OCI-M1 (cell line): ENCODE measurements around the gene SUN1.
A peak's percentile ranks its signal among the peaks of the same experiment; 100 is the strongest.

ENCODE experiments used
- DNase-seq: peaks from one replicate; lab custom pipeline; 2025; lab: John Stamatoyannopoulos, UW

SUN1 gene

DNA sequence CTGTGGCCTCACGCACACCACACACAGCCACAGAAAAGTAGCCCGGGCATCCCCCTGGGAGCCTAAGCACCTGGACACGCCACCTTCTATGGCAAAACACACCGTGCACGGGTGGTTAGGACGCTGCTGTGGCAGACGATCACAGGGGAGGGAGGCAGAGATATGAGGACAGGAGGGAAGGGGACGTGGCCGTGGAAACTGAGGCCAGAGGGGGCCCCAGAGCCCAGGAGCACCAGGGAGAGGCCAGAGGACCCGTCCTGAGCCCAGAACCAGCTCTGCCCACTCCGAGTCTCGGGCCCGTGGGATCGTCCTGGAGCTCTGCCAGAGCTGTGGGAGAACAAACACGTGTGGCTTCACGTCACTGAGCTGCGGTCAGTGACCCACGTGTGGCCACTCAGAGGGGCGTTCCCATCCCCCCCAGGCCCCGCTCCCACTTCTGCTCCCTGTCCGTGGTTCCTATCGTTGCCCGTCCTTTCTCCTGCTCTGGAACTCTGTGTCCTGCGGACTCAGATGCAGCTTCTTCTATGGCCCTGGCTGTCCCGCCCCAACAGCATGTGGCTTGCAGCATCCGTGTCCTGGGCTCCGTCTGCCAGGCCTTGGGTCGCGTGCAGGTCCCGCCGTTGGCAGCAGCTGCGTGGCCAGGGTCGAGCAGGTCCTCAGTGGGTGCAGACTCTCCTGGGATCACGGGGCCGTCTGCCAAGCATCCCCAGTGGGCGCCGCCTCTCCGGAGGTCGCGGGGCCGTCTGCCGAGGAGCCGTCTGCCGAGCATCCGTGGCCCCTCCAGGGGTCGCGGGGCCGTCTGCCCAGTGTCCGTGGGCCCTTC lies 75.1 kb downstream of the SUN1 start:
- peak; percentile 4 for DNase-seq

DNA sequence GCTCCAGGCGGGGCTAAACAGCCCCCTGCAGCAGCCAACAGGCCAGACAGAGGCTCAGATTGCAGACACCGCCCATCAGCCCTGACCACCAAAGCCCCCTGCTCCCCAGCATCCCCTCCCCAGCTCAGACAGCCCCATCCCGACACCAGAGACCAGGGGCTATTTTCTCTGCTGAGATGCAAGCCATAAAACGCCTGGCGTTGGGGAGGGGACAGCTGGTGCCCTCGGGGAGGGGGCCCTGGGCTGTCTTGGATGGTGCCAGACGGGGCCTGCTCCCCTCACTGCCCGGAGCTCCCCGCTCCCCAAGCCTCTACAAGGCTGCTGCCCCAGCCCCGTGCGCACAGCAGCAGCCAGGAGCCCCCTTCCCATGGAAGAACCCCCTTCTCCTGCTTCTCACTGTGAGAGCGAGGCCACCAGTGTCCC lies 75.9 kb downstream of the SUN1 start:
- DNase-seq: no peak

DNA sequence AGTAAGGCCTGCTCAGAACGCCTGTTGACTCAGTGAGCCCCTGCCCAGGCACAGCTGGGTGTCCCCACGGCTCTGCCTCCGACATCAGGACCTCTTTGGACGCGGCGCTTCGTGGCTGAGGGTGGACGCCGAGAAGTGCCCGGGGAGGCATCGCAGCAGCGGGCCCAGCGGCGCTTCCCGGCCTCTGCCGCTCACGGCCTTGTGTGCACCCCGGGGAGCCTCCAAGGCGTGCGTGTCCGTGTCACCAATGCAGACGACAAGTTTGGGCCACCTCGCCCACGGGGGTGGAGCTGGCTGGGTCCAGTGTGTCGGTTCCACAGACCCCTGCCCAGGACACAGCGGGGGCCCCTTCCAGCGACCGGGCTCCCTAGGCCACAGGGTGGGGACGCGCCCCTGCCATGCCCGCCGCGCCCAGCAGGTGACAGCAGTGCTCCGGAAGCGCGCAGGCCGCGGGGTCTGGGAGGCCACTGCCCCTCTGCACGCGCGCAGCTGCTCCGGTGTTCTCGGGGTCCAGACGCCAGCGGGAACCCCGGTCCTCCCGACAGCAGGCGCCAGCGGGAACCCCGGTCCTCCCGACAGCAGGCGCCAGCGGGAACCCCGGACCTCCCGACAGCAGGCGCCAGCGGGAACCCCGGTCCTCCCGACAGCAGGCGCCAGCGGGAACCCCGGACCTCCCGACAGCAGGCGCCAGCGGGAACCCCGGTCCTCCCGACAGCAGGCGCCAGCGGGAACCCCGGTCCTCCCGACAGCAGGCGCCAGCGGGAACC lies 76.5 kb downstream of the SUN1 start:
- peak; percentile 68 for DNase-seq

DNA sequence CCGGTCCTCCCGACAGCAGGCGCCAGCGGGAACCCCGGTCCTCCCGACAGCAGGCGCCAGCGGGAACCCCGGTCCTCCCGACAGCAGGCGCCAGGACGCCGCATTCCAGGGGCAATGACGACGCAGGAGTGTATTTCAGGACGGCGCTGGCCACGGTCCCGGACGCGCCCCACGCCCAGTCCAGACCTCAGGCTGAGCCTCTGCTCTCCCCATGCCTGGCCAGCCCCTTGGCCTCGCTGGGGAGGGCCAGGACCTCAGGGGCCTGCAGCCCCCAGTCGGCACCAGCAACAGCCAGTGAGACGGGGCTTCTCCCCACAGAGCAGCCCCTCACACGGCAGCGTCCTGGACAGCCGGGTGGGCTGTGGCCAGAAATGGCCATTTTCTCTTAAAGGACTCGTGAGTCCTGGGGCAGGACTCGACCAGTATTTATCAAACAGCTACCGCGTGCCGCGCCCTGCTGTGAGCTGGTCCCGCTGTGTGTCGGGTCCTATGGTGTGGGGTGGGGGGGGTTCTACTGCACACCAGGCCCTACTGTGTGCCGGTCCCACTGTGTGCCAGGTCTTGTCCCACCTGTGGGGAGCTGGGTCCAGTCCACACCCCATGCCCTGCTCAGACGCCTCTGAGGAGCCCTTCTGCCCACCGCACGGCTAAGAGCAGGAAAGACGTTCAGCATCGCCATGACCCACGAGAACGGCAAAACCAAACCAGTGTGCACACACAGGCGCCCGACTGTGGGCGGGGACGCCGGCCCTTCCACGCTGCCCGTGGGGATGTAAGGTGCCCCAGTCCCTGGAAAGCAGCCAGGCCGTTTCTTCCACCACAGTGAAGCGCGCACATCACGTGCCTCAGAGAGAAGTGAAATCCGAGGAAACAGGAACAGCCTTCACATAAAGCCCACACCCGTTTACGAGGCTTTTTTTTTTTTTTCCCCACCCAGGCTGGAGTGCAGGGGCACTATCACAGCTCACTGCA lies 77.4 kb downstream of the SUN1 start:
- DNase-seq: peak; percentile 74

DNA sequence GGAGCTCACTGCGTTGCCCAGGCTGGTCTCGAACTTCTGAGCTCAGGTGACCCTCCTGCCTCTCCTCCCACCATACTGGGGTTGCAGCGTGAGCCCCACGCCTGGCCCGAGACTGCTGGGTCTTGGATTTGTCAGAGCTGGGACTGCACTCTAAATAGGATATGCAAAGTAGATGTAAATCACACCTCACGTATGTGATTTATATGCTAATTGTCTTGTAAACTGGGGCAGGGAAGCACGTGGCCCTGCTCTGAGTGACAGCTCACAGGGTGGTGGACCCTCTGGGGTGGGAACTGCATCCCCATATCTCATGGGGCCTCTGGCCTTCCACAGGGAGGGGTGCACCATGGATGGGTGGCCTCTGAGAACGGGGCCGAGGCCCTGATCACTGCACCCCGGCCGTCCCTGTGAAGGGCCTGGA lies 78.2 kb downstream of the SUN1 start:
- no peak for DNase-seq

DNA sequence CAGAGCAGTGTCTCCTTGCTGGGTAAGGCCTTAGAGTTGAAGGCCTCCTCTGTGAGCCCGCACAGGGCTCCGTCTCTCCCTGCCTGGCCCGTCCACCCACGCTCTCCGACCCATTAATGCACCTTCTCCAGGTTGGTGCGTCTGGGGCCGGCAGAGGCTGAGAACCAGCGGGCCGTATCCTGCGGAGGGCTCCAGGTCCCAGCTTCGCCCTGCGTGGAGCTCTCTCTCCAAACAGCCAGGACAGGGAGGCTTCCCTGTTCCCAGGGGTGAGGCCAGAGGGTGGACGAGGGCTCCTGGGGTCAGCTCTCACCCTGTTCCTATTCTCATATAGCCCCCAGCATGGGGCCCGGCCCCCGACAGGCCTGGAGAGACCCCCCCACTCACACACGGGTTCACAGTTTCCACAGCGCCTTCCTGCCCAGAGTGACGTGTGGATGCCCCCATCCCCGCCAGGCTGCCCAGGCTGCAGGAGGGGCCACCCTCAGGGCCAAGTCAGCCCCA lies 78.7 kb downstream of the SUN1 start:
- DNase-seq: no peak

DNA sequence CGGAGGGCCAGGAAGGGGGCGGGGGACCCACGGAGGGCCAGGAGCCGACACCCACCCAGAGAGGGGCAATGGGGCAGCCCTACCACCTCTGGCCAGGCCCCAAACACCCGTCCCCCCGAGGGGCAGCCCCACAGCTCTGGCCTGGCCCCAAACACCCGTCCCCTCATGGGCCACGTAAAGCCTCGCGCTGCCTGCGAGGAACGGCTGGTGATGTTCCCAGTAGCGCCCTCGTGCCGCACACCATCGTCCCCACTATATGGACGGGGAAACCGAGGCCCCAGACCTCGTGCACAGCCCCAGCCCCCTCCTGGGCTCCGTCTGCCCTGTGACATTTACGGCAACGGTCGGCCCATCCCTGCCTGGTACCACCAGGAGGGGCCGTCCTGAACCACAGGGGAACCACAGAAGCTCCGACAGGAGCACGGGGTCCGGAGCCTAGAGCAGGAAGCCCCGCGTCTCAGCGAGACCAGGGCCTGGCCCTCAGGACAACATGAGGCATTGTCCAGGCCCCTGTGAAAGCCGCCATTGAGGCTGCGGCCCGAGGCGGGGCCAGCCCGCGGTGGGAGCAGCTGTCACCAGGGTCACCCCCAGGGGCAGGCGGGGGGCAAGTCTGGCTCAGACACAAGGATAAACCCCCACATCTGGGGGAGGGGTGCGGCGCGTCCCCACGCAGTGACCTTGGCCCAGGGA lies 79.7 kb downstream of the SUN1 start:
- no peak for DNase-seq

DNA sequence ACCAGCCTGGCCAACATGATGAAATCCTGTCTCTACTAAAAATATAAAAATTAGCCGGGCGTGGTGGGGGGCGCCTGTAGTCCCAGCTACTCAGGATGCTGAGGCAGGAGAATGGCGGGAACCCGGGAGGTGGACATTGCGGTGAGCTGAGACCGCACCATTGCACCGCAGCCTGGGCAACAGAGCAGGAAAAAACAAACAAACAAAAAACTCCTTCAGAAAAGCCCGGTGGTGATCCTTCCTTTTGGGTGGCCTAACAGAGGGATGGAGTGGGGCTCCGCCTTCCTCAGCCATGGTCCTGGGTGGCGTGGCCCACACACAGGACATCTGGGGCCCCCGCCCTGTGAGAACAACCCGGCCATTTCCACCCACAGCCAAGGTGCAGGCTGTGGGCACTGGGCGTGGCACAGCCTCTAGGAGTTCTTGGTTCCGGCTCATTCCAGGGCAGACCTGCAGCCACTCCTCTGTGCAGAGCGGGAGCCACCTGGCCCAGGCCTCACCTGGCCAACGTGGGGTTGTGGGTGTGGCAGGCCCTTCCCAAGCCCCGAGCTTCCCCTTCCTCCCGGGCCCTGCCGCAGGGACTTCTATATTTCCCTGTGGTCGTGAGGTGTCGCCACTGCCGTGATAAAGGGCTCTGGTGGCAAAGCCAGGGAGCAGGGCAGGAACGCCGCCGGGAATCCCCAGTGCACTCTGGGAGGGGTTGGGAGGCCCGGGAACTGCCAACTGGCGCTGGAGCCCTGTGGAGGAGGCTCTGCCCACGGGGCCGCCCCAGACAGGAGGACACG lies 81.7 kb downstream of the SUN1 start:
- DNase-seq: no peak

DNA sequence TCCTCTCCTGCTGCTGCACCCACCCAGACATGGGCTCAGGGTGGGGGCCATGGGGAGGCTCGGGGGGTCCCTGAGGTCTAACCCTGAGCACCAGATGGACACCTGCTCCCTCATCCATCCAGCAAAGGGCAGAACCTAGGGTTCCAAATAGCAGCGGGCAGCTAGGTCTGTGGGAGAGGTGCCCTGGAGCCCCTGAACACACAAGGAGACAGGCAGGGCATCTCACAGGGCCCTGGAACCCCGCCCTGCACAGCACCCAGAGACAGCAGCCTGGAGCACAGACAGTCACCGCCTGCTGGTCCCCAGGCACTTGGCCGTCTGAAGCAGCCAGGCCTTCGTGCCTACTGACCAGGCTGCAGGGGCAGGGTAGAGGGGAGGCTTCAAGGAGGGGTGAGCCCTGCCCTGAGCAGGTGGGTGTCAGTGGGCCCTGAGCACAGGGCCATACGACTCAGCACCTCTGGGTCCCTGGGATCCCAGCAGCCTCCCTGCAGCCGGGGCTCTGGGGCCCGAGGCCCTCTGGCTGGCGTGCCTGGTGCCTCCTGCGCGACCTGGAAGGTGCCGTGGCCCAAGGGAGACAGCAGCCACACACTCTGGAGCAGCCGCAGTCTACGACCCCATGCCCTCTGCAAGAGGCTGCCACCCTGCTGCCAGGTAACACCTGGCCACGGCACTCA lies 82.4 kb downstream of the SUN1 start:
- no peak for DNase-seq

DNA sequence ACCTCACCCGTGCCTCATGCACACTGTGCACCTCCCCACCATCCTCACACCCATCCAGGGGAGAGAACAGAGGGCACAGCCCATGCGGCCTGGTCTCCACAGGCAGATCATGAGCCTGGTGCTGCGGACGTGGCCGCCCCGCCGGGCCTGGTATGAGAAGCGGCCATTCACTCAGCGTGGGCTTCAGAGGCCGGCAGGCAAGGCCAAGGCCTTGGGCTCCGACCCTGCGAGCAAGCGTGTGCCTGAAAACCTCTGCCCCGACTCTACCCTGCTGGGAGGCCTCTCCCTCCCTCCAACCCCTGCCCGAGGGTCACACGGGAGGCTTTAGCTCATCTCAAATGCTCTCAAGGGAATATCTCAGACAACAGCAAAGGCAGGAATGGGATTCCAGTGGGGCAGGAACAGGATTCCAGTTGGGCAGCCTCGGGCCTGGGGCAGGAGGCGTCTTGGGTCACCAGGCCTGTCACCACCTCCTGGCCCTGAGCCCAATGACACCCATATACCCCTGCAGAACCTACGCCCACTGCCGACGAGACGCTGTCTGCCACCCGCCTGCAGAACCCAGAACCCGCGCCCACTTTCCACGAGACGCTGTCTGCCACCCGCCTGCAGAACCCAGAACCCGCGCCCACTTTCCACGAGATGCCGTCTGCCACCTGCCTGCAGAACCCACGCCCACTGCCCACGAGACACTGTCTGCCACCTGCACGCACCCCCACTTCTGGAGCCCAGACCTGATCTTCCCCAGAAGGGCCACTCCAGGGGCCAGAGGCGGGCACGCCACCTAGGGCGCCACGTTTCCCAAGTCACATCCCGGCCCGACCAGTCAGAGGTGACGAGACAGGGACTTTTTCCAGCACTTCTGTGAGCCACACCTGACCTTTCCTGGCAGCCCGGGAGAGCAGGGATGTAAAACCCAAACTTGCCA lies 83.3 kb downstream of the SUN1 start:
- DNase-seq: no peak

DNA sequence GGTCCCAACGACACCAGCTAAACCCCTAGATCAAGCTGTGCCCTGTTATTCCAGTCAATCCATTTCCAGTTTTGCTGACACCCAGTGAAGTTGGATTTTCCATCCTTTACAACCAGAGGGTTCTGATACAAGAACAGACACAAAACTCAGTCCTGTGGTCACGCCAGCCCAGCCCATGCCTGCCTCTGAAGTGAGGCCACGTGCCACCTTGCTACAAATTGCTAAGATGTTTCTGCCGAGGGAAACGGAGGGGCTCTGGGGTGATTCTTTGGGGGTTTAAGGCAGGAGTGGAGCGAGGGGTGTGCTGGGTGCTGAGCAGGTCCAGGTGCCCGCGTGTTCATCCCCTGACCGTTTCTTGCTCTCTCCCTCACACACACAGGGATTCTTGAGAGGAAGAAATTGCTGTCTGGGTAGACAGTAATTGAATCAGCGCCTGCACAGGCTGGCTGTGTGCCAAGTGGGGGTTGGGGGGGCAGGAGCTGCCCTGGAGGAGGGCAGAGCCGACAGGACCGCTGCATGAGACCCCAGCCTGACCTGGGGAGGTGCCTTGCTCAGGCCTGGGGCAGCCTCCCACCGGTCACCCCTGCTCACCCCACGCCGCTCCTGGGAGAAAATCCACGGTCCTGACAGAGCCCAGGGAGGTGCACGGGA lies 84.1 kb downstream of the SUN1 start:
- DNase-seq: no peak

DNA sequence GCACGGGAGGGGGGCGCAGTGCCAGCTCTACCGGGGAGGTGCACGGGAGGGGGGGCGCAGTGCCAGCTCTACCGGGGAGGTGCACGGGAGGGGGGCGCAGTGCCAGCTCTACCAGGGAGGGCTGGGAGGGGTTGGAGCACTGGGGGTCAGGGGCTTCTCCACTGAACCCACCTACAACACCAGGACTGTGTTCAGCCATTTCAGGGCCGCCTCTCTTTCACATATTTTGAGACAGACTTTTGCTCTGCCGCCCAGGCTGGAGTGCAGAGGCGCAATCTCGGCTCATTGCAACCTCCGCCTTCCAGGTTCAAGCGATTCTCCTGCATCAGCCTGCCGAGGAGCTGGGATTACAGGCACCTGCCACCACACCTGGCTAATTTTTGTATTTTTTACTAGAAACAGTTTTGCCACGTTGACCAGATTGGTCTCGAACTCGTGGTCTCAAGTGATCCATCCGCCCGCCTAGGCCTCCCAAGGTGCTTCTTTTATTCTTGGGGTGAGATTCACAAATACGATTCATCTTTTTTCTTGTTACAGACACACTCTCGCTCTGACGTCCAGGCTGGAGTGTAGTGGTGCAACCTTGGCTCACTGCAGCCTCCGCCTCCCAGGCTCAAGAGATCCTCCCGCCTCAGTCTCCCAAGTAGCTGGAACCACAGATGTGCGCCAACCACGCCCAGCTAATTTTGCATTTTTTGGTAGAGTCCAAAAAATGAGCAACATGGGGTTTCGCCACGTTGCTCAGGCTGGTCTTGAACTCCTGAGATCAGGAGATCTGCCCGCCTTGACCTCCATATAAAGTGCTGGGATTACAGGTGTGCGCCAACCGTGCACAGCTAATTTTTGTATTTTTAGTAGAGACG lies 85.2 kb downstream of the SUN1 start:
- DNase-seq: no peak

DNA sequence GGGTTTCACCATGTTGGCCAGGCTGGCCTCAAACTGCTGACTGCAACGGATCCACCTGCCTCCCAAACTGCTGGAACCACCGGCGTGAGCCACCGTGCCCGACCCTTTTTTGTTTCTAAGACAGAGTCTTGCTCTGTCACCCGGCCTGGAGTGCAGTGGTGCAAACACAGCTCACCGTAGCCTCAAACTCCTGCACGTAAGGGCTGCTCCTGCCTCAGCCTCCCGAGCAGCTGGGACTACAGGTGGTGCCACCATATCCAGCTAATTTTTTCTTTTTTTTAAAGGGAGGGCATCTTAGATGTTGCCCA lies 85.8 kb downstream of the SUN1 start:
- DNase-seq: no peak

DNA sequence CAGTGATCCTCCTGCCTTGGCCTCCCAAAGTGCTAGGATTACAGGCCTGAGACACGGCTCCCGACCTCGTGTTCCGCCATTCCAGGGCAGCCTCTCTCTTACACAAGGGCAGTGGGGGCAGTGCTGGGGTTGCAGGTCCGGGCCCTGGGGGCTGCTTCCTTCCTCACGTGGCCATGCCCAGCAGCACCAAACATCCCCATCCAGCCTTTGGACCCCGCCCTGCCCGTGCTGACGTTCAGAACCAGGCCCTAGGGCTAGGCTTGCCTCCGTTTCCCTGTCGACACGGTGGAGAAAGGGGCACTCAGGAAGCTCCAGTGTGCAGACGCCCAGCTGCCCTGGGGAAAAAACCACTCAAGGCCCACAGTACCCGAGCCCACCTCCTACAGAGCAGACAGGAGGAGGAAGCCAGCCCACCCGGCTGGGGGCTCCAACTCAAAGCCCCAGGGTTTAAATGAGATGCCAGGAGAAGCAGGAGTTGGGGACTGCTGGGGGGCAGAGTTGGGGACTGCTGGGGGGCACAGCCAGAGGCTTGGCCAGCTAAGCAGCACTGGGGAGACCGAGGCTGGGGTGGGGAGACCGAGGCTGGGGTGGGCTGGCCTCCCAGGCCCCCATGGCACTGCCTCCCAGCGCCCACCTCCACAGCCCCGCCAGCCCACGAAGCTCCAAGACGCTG lies 86.3 kb downstream of the SUN1 start:
- DNase-seq: no peak

DNA sequence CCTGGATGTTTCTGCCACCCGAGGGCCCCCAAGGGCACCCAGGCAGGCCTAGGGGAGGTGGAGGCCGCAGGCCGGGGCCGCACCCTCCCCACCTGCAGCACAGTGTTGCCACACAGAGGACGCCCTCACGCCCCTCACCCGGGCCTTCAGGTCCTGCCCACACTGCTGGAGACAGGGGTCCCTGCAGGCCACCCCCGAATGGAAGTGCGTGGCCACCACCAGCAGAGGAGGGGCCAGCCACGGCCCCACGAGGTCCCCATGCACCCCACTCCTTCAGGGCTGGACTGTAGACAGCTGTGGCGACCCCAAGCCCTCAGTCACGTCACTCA lies 86.8 kb downstream of the SUN1 start:
- no peak for DNase-seq

DNA sequence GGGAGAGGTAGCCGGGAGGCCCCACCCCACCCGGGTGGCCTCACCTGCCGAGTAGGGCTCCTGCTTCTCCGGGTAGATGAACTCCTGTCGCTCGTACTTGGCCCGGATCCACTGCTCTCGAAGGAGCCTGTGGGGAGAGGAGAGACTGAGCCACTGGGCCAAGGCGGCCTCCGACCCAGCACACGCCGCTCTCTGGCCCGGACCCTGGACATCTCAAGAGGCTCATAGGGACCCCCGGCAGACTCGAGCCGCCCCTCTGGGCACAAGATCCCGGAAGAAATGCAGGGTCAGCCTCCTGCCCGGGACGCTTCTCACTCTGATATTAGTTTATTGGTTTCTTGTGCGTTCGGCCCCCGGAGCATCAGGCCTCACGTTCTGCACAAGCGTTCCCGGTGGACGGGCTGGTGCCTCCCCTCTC lies 87.7 kb downstream of the SUN1 start:
- DNase-seq: no peak
